ENCODE measurements around the gene RBM12.
A peak's percentile ranks its signal among the peaks of the same experiment; 100 is the strongest.
"Not testable (repeated sequence)": the region's sequence is repeated elsewhere in the genome, so short reads cannot be mapped to it uniquely, and the experiment has no call there.

Gene RBM12, protein sequence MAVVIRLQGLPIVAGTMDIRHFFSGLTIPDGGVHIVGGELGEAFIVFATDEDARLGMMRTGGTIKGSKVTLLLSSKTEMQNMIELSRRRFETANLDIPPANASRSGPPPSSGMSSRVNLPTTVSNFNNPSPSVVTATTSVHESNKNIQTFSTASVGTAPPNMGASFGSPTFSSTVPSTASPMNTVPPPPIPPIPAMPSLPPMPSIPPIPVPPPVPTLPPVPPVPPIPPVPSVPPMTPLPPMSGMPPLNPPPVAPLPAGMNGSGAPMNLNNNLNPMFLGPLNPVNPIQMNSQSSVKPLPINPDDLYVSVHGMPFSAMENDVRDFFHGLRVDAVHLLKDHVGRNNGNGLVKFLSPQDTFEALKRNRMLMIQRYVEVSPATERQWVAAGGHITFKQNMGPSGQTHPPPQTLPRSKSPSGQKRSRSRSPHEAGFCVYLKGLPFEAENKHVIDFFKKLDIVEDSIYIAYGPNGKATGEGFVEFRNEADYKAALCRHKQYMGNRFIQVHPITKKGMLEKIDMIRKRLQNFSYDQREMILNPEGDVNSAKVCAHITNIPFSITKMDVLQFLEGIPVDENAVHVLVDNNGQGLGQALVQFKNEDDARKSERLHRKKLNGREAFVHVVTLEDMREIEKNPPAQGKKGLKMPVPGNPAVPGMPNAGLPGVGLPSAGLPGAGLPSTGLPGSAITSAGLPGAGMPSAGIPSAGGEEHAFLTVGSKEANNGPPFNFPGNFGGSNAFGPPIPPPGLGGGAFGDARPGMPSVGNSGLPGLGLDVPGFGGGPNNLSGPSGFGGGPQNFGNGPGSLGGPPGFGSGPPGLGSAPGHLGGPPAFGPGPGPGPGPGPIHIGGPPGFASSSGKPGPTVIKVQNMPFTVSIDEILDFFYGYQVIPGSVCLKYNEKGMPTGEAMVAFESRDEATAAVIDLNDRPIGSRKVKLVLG

DNA sequence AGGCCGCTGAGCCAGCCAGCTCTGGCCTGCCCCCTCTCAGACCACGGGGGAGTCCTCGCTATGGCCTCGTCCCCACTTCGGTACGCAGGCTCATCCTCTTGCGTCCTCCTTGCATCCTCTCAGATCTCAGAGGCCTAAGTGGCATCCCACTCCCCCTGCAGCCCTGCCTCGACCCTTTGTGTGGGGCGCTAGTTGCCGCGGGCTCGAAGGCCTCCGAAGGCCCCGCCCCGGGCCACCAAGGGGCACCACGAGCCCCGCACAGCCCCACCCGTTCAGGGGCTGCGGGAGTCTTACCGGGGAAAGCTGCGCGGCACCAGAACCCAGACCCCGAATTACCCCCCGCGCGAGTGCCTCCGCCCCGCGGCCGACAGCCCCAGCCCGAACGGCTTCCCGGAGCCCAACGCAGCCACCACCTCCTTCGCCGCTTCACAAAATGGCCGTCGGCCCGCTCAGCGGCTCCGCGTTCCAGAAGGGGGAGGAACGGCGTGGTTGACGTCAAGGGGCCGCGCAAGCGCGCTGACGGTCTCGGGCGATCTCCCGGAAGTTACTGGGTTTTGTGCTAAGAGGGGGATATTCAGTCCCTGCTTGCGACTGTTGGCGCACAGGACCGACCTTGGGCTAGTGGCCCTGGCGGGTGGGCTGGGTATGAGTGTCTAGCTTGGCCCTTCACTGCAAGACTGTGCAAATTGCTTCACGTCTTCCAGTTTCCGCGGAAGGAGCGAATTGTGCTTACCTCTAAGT, at the start of gene RBM12, which contains the start of gene CPNE1:
Gene RBM12 (minus strand): TSS at position 435 of the 741 bp plus-strand sequence. CDS start 9,578 bp downstream, outside the sequence.
Gene CPNE1 (minus strand): TSS at position 435 of the 741 bp plus-strand sequence. CDS start 31,977 bp downstream, outside the sequence.
- peak; percentile 87 to 96 for DNase-seq

DNA sequence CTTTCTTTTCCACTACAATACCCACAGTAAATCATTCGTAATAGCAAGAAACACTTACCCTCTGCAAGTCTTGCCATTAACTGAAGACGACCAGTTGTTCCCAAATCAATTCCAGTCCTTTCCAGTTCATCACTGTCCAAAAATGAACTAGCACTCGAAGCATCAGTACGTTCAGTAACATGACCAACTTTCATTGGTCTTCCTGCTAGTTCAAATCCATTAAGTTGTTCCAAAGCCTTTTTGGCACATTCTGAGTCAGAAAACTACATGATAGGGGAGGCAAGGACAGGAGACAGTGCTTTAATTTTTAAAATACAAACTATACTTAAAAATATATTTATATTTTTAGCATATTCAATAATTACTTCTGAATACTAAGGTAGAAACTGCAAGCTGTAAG, 49.4 kb upstream of the RBM12 start:
- no peak for DNase-seq

DNA sequence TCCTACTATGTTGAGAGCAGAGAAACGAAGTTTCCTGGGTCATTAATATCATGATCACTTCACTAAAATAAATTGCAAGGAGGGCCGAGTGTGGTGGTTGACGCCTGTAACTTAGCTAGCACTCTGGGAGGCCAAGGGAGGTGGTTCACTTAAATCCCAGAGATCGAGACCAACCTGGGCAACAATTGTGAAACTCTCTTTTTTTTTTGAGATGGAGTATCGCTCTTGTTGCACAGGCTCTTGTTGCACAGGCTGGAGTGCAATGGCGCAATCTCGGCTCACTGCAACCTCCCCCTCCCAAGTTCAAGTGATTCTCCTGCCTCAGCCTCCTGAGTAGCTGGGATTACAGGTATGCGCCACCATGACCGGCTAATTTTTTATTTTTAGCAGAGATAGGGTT, 48.4 kb upstream of the RBM12 start:
- not testable (repeated sequence) for DNase-seq

DNA sequence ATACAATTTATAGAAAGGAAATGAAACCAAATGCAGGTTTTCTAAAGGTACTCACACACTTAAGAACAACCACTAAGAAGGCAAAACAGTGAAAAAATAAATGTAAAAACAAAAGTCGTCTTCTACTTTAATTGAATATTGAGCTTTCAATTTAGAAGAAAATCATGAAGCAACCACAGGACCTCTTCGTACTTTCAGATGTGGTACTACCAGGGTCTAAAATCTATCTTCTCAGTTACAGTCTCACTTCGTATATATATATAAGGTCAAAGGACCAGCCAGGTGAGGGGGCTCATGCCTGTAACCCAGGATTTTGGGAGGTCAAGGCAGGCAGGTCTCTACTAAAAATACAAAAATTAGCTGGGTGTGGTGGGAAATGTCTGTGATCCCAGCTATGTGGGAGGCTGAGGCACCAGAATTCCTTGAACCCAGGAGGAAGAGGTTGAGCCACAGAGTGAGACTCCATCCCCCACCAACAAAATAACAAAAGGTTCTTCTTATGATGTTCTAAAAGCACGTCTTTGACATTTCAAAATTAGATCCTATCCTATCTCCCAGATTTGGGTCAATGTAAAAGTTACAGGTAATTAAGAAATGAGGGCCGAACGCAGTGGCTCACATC, 47.0 kb upstream of the RBM12 start:
- no peak for DNase-seq

DNA sequence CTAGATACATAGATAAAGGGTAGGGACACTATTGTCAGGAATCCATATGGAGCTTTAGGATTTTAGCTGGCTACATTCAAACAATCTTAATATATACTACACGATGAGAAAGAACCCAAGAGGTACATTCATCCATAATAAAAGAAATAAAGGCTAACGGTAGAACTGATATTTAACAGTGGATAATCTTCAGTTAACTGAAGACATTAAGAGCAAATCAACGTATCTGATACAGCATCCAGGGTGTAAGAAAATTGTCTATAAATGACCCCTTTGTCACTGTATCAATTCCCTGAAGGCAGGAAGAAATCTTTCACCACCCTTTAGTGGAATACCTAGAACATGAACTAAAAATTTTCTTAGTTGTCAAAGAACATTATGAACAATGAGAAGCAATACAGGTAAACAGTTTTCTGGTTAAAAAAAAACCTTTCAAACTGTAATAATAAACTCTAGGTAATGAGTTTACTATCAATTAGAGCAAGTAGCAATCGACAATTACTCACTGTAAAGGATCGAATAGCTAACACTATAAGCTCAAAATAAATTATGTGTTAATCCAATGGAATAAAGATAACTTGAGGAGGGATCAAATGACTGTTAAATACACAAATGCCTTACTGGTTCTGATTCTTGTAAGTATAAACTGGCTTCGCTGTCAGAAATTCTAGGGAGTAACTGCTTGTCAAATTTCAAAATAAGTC, 46.3 kb upstream of the RBM12 start:
- DNase-seq = no peak

DNA sequence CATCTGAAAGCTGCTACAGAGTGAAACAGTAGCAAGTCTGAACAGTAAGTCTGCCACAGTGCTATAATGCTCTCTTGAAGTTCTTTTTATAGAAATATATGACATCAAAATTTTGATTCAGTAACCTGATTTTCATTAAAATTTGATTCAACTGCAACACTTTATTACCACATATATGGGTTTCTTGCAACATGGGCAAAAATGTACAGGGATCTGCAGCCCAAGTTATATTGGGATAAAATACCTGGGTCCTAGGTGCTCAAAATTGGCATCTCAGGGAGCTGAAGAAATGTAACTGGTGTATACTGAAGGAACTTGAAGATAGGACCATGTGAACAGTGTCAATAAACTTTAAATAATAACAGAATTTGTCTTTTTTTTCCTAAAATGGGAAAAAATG, 45.3 kb upstream of the RBM12 start:
- DNase-seq = no peak

DNA sequence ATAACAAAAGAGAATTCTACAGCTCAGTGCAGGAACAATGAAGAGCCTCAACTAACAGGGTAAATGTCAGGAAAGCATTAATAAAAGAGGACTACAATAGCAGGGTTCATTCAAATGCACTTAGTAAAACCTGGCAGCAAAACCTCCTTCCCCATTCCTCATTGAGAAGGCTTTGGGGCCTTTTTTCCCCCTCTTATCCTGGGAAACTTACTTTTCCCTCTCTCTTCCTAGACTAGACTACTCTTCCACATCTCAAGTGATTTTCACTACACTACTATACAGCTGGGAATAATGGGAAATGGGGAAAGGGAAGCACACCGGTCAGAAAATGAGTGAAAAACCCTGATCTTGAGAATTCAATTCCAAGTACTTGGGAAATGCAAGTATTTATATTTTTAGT, 44.6 kb upstream of the RBM12 start:
- DNase-seq = no peak

DNA sequence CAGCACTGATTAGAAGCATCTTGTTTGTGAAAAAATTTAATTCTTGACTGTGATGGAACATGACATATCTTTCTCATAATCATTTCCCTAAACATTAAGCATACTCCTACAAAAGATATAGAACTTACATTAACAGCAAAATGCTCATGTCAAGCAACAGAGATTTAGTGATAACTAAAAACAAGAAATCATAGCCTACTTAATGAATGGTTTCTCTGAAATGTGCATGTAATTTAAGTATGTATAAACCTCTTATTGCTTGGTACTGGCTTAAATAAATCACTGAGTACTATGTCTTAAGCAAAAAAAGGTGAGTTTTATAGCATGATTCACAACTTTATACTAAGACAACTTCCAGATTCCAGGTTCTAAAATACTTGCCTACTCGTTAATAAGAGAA, 43.8 kb upstream of the RBM12 start:
- no peak for DNase-seq

DNA sequence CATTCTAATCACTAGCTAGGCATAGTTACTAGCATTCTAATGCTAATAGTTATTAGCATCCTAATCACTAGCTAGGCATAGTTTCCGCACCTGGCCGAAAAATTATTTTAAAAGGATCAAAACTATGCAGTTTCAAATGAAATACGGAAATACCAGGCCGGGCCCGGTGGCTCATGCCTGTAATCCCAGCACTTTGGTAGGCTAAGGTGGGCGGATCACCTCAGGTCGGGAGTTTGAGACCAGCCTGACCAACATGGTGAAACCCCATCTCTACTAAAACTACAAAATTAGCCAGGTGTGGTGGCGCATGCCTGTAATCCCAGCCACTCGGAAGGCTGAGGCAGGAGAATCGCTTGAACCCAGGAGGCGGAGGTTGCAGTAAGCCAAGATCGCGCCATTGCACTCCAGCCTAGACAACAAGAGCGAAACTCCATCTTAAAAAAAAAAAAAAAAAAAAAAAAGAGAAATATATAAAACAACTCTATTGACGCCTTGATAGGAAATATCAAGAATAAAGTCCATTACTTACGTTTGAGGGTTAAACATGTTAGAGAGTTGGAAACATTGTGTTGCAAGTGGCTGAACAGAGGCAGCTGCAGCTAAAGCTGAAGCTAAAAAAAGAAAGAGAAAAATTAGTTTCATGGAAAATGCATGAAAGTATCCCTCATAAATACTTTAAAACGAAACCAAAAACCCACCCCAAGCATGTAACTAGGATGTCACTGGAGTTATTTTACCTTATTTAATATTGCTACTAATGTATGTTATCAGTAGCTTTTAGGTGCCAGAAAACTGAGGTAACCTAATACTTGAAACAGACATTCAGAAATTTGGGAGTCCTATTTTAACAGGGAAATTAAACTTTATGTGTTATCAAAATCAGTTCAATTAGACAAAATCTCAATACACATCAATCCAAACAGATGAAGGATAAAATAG, 42.2 kb upstream of the RBM12 start:
- not testable (repeated sequence) for DNase-seq

DNA sequence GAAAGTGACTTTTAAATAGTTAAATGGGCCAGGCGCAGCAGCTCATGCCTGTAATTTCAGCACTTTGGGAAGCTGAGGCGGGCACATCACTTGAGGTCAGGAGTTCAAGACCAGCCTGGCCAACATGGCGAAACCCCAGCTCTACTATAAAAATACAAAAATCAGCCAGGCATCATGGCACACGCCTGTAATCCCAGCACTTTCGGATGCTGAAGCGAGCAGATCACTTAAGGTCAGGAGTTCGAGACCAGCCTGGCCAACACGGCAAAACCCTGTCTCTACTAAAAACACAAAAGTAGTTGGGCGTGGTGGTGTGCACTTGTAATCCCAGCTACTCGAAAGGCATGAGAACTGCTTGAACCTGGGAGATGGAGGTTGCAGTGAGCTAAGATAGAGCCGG, 41.2 kb upstream of the RBM12 start:
- DNase-seq = not testable (repeated sequence)

DNA sequence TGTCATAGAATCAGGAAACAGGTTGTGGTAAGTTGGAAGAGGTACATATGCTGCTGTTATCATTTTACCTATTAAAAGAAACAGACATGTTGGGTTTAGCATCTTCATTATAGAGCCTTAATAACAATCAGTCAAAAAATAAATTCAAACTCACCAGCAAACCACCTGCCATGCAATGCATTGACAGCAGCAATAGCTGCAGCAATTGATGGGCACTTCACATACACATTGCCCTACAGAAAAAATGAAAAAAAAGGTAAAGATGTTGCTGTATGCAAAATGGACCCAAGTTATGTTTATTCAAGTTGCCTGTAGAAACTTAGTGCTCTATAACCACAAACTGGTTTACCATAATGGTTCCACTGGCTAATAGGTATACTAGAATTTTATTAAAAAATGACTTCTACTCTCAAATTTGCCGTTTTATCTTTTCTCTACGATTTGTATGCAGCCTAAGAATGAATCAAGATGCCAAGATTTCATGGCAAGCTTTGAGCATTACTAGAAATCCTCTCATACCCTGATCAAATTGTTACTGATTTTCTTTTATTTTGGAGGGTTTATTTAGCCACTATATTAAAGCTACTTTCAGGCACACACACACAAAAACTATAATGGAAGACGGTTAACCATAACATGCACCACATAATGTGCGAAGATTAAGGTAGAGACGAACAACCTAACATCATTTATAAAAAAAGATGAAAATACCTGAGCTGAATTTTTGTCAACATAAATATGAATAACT, 40.0 kb upstream of the RBM12 start:
- no peak for DNase-seq

DNA sequence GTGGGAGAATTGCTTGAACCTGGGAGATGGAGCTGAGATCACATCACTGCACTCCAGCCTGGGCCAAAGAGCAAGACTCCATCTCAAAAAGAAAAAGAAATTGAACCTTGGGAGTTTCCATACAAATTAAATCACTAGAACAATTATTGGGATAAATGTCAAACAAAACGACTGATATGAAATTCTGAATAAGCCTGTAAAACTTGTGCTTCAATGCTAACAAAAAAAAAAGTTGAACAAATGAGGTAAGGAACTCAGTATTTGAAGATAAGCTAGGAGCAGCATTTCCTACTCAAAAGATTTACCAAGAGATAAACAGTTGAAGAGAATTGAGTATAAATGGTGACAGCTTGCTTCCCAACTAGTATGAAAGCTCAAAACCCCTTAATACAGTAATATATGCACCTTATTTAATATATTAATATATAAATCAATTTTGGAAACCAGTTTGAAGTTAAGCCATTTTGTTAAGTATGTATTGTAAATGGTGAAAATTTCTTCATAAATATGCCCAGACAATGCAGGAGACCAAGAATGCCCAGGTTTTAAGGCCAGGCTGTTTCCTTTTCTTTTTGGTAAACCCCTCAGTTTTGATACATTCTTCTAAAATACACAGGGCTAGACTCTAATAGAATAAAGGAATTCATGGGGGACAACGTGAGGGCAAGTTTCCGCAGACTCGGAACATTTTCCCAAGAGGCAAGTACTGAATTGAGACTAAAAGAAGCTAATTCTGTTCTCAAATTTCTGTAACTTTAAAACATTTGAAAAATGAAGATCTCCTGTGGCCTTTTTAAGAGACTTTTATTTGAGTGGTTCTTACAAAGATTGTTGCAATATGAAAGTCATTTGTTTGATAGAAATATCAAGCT, 38.4 kb upstream of the RBM12 start:
- no peak for DNase-seq

DNA sequence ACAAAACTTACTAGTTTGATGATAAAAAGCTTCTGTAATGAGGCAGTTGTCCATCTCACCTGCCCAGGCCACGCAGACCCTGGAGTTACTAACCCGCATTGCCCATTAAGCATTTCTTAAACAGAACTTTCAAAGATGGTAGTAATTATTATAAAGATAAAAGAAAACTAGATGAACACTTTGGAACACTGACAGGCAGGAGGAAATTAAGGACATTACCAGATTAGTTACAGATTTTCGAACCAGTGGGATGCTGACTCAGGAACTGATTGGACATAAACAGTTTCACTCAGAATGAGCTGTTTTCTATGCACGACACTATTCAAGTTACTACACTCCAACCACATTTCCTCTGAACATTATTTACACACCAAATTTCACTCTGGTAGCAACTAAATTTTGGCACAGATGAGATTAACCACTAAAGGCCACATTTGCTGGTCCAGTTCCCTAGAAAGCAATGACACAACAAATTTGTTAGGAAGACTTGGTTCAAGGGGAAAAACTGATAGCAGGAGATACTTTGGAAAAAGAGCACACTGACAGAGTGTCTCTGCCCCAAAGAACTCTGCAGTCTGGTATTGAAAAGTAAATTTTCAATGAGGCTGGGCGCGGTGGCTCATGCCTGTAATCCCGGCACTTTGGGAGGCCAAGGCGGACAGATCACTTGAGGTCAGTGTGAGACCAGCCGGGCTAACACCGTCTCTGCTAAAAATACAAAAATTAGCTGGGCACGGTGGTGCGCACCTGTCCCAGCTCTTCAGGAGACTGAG, 37.5 kb upstream of the RBM12 start:
- no peak for DNase-seq

DNA sequence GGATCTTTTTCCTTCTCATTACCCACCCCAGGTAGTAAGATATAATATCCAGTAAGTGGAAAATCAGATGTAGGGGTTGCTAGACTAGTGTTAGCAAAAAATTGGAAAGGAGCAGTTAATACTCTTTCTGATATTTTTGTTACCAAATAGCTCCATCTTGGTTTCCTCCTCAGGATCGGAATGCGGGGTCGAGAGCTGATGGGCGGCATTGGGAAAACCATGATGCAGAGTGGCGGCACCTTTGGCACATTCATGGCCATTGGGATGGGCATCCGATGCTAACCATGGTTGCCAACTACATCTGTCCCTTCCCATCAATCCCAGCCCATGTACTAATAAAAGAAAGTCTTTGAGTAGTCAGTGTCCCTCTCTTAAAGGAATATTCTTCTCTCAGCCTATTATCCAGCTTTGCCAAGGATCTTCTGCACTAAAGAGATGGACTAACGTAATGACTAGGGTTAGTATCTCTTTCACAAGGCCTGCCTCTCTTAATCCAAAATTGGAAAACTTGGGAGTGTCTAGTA, 36.0 kb upstream of the RBM12 start:
- DNase-seq = no peak

DNA sequence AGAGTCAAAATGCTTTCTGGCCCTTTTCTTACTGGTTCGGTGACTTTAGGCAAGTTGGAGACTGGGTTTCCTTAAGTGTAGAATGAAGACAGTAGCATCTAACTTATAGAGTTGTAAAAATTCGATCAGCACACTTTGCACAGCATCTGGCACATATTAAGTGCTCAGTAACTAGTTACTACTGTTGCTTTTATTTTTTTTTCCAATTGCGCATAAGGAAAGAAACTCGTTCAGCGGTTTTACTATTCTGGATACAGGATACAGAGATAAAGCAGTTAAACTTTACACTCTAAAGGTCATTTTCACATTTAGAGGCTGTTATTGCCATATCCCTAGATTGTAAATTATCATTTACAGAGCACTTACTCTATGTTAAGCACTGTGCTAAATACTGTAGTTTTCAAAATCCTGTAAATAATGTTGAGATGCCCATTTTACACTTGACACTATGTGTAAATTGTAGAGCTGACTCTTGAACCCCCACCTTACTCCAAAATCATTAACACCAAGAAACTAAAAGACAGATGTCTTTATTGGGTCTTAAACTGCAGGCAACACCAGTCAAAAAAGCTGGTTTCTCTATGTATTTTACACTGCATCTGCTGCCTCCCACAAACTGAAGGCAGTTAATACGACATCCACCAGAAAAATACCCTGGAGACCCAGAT, 35.4 kb upstream of the RBM12 start:
- no peak for DNase-seq

DNA sequence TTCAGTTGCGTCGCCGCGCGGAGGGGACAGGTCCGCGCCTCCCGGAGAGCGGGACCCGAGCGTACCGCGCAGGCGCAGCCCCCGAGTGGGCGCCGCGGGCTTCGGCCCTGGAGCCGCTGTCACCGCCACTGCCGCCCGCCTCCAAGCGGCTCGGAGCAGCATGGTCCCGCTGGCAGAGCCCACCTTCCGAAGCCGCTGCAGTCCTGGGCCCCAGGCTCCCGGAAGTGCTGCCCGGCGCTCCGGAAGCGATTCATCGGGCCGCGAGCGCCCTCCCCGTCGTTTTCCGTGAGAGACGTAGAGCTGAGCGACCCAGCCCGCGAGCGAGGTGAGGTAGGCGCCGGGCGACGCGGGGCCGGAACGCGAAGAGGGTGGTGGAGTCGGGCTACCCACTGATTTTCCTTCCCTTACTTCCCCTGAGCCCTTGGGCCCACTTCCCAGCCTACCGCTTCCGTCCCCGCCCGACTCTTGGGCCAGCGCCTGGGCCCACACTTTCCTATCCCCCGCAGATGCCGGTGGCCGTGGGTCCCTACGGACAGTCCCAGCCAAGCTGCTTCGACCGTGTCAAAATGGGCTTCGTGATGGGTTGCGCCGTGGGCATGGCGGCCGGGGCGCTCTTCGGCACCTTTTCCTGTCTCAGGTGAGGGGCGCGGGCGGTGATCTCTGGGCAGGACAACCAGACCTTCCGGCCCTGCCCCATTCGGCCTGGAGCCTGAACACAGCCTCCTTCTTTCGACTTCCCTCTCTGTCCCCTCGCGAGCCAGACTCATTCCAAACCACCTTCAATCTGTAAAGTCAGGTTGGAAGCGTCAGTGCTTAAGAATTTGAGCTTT, 34.6 kb upstream of the RBM12 start, which contains the start of the genes NFS1 and ROMO1:
Gene NFS1 (minus strand): TSS at position 226 of the 830 bp plus-strand sequence. CDS start 64 bp downstream, at position 162.
Gene ROMO1 (plus strand): TSS at position 279 of the 830 bp plus-strand sequence. CDS start 228 bp downstream, at position 507.
- DNase-seq = peak; percentile 76 to 86
